ENCODE measurements around the gene RNU7-1.

The RNU7-1 gene

DNA sequence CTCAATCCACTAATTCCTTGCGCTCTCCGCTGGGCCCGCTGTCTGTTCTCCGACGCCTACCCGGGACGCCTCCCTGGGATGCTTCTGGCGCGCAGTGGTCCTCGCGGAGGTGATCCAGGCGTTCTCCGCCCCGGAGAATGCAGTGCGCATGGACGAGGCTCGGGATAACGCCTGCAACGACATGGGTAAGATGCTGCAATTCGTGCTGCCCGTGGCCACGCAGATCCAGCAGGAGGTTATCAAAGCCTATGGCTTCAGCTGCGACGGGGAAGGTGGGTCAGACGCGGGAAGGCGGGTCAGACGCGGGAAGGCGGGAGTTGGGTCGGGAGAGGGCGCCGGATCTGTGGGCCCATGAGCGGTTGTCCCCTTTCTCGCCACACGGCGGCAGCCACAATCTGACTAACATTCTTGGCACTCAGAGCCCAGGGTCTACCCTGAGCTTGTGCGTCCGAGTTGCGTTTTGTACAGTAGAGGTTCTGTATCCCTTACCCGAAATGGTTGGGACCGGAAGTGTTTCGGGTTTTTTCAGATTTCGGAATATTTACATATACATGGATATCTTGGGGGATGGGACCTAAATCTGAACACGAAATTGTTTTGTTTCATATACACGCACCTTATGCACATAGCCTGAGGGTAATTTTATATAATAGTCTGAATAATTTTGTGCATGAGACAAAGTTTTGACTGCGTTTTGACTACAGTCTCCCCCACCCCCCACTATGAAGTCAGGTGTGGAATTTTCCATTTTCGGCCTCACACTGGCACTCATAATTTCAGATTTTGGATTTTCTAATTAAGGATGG is 968 bp downstream of the RNU7-1 start:
- TF ChIP-seq, protein P1, sequence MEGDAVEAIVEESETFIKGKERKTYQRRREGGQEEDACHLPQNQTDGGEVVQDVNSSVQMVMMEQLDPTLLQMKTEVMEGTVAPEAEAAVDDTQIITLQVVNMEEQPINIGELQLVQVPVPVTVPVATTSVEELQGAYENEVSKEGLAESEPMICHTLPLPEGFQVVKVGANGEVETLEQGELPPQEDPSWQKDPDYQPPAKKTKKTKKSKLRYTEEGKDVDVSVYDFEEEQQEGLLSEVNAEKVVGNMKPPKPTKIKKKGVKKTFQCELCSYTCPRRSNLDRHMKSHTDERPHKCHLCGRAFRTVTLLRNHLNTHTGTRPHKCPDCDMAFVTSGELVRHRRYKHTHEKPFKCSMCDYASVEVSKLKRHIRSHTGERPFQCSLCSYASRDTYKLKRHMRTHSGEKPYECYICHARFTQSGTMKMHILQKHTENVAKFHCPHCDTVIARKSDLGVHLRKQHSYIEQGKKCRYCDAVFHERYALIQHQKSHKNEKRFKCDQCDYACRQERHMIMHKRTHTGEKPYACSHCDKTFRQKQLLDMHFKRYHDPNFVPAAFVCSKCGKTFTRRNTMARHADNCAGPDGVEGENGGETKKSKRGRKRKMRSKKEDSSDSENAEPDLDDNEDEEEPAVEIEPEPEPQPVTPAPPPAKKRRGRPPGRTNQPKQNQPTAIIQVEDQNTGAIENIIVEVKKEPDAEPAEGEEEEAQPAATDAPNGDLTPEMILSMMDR (IDR thresholded peaks at IDR 0.05; ENCODE audit: control insufficient read depth, insufficient read depth, low read depth, low read length, missing control alignments): peak; percentile 81
- peak overlapping the region; percentile 78 for H3K4me3 ChIP-seq (ENCODE audit: control insufficient read depth, low read depth, low read length)
- peak; percentile 64 for DNase-seq (ENCODE audit: low read depth)

DNA sequence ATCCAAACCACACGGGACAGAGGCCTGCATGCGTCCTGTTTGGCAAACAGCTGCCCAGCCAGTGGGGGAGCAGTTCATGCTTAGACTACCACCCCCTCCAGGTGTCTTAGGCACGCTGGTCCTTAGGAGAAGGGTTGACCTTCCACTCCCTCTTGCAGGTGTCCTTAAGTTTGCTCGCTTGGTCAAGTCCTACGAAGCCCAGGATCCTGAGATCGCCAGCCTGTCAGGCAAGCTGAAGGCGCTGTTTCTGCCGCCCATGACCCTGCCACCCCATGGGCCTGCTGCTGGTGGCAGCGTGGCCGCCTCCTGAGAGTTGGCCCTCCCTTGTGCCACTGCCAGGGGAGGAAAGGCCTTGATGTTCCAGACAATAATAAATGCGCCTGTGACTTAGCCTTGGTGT is 2.0 kb downstream of the RNU7-1 start:
- H3K4me3 ChIP-seq (ENCODE audit: control insufficient read depth, low read depth, low read length): no peak overlapping the region
- no peak for DNase-seq (ENCODE audit: low read depth)
- TF ChIP-seq, protein P1 (IDR thresholded peaks at IDR 0.05; ENCODE audit: control insufficient read depth, insufficient read depth, low read depth, low read length, missing control alignments): no peak

DNA sequence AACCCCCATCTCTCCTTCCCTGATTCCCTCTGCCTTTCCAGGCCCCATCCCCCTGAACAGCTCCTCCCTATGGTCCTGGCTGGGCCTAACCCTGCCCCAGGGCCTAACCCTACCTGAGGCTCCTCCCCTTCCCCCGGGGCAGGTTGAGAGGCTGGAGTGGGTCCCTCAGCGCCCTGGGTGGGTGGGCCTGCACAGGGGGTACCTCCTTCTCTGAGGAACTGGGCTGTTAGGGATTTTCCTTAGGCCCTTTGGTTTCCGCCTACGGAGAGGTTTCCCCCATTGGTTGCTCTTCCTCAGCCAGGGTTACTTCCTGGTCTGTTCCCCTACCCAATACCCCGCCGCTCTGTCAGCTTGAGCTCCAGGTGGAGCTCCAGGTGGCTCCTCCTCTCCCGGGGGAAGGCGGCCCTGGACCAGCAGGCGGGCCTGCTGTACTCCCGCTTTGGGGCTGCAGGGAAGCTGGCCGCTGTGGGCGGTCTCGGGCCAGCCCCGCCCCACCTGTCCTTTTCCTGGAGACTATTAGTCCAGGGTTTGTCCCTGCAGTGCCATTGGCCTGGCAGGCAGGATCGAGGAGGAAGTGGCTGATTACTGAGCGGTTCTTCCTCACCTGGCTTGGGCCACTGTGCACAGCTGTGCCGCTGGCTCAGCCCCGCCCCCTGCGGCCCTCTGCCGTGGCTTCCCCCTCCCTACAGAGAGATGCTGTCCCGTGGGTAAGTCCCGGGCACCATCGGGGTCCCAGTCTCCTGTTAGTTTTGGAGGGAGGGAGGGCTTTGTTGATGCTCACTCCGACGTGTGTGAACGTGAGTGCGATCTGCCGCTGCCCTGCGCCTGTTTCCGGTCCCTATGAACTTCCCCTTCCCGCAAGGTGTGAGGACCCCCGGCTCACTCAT is 2.7 kb downstream of the RNU7-1 start:
- no peak for DNase-seq (ENCODE audit: low read depth)
- TF ChIP-seq, protein P1 (IDR thresholded peaks at IDR 0.05; ENCODE audit: control insufficient read depth, insufficient read depth, low read depth, low read length, missing control alignments): no peak
- H3K4me3 ChIP-seq (ENCODE audit: control insufficient read depth, low read depth, low read length): no peak overlapping the region

DNA sequence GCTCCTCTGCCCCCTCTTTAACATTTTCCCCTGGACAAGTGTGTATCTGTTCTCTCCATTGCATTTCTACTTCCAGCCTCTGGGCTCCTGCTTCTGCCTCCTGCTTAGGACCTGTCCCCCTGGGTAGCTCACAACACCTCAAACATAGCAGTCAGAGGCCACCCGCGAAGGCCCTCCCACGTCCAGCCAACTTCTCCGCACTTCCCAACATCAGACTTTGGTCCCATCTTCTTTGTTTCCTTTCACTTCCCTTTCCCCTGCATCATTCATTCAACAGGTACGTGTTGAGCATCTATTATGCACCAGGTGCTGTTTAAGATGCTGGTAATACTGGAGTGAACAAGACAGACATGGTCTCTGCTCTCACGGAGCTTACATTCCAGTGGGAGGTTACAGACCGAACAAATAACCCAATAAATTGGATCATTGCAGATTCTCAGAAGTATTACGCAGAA is 3.3 kb downstream of the RNU7-1 start:
- TF ChIP-seq, protein P1 (IDR thresholded peaks at IDR 0.05; ENCODE audit: control insufficient read depth, insufficient read depth, low read depth, low read length, missing control alignments): no peak
- DNase-seq (ENCODE audit: low read depth): no peak
- no peak overlapping the region for H3K4me3 ChIP-seq (ENCODE audit: control insufficient read depth, low read depth, low read length)

DNA sequence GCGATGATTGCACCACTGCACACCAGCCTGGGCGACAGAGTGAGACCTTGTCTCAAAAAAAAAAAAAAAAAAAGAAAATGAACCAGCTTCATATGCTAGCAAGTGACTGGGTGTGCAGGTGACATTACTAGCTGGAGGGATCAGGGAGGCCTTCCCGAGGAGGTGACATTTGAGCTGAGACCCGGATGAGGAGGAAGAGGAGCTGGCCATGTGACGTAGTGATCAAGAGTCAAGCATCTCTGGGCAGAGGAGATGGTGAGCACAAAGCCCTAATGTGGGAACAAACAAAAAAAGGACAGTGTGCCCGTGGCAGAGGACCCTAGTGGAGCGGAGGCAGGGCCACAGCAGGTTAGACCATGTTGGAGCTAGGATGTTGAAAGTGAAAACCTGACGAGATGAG is 4.0 kb downstream of the RNU7-1 start:
- H3K4me3 ChIP-seq (ENCODE audit: control insufficient read depth, low read depth, low read length): no peak overlapping the region
- DNase-seq (ENCODE audit: low read depth): no peak
- TF ChIP-seq, protein P1 (IDR thresholded peaks at IDR 0.05; ENCODE audit: control insufficient read depth, insufficient read depth, low read depth, low read length, missing control alignments): no peak

DNA sequence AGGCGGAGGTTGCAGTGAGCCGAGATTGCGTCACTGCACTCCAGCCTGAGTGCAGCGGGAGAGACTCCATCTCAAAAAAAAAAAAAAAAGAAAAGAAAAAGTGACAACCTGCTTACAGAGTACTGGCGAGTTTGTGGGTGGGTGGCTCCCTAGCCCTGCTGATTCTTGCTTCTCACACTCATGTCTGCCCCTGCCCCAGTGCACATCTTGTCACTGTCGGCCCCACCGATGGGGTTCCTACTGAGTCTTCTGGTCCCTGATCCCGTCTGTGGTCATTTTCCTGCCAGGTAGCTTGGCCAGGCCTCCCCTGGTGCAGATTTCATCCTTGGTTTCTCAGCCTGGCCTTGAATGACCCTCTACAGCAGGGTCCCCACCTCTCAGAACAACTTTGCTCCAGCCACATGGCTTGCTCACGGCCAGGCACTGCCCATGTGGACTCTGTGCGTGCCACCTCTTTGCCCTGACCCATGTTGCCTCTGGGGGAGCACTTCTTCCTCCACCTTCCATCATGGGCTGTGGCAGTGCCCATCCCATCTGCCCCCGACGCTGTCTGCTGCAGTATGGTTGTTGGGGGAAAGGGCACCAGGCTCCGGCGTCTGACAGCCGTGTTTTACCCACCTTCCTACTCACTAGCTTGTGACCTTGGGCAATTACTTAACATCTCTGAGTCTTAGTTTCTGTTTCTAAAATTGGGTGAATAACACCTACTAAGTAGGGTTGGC is 5.4 kb downstream of the RNU7-1 start:
- TF ChIP-seq, protein P1 (IDR thresholded peaks at IDR 0.05; ENCODE audit: control insufficient read depth, insufficient read depth, low read depth, low read length, missing control alignments): no peak
- H3K4me3 ChIP-seq (ENCODE audit: control insufficient read depth, low read depth, low read length): no peak overlapping the region
- DNase-seq (ENCODE audit: low read depth): no peak
